Liver (tissue), 3 donors: Measurements from ENCODE around the gene TXN.

Experiments
- CTCF ChIP-seq: fragments of 150-350 bp; IDR thresholded peaks from 2 replicates; pipeline ENCODE4 v1.5.1; 2017; ENCODE audit warnings: improper control_type of control experiment, low read depth, low read length; ENCODE audit not compliant: missing input control
- EGR1 ChIP-seq, 2 donors: IDR thresholded peaks; 2 replicates each; pipeline ENCODE4 v1.6.1; 2016 to 2018; ENCODE audit warnings: antibody characterized with exemption in 2 of 2, low read depth in 2 of 2
- FOXA1 ChIP-seq: IDR thresholded peaks from 2 replicates; pipeline ENCODE4 v1.6.1; 2016; ENCODE audit warnings: antibody characterized with exemption
- HNF4G ChIP-seq: IDR thresholded peaks from 2 replicates; pipeline ENCODE4 v1.6.1; 2016; ENCODE audit warnings: antibody characterized with exemption
- JUND ChIP-seq, 2 donors: IDR thresholded peaks; 2 replicates each; pipeline ENCODE4 v1.6.1; 2016; ENCODE audit warnings: antibody characterized with exemption in 2 of 2
- RAD21 ChIP-seq, 2 donors: IDR thresholded peaks; 2 replicates each; pipeline ENCODE4 v1.6.1; 2016; ENCODE audit warnings: antibody characterized with exemption in 2 of 2, mild to moderate bottlenecking in 2 of 2
- RXRA ChIP-seq, 2 donors: IDR thresholded peaks; 2 replicates each; pipeline ENCODE4 v1.6.1; 2017 to 2018; ENCODE audit warnings: antibody characterized with exemption in 2 of 2, mild to moderate bottlenecking in 1 of 2
- SP1 ChIP-seq: IDR thresholded peaks from 2 replicates; pipeline ENCODE4 v1.6.1; 2018; ENCODE audit warnings: antibody characterized with exemption, mild to moderate bottlenecking
- TAF1 ChIP-seq: conservative IDR thresholded peaks from 2 replicates; pipeline ENCODE4 v1.6.1; 2016; ENCODE audit warnings: antibody characterized with exemption, mild to moderate bottlenecking
- YY1 ChIP-seq: IDR thresholded peaks from 2 replicates; pipeline ENCODE4 v1.6.1; 2016; ENCODE audit warnings: antibody characterized with exemption, mild to moderate bottlenecking
- TF ChIP-seq, protein P1 (sequence below): IDR thresholded peaks from 2 replicates; pipeline ENCODE4 v1.6.1; 2016; ENCODE audit warnings: antibody characterized with exemption
- TF ChIP-seq, protein P2 (sequence below): IDR thresholded peaks from 2 replicates; pipeline ENCODE4 v1.6.1; 2016; ENCODE audit warnings: antibody characterized with exemption, mild to moderate bottlenecking
- TF ChIP-seq, protein P3 (sequence below): IDR thresholded peaks from 2 replicates; pipeline ENCODE4 v1.6.1; 2016; ENCODE audit warnings: antibody characterized with exemption
- donor health status: healthy.
- donor health status: healthy.

- TF ChIP-seq, protein P1, sequence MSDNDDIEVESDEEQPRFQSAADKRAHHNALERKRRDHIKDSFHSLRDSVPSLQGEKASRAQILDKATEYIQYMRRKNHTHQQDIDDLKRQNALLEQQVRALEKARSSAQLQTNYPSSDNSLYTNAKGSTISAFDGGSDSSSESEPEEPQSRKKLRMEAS = no peak
- TF ChIP-seq CTCF (no peak), RAD21 (IDR thresholded peaks at IDR 0.05) (no peak), EGR1 (IDR thresholded peaks at IDR 0.05; ENCODE audit: low read depth in 2 of 2) (no peak), FOXA1 (no peak), YY1 (no peak), RXRA (IDR thresholded peaks at IDR 0.05) (no peak), HNF4G (no peak), SP1 (no peak), TAF1 (no peak), JUND (IDR thresholded peaks at IDR 0.05) (no peak)
- TF ChIP-seq, protein P2, sequence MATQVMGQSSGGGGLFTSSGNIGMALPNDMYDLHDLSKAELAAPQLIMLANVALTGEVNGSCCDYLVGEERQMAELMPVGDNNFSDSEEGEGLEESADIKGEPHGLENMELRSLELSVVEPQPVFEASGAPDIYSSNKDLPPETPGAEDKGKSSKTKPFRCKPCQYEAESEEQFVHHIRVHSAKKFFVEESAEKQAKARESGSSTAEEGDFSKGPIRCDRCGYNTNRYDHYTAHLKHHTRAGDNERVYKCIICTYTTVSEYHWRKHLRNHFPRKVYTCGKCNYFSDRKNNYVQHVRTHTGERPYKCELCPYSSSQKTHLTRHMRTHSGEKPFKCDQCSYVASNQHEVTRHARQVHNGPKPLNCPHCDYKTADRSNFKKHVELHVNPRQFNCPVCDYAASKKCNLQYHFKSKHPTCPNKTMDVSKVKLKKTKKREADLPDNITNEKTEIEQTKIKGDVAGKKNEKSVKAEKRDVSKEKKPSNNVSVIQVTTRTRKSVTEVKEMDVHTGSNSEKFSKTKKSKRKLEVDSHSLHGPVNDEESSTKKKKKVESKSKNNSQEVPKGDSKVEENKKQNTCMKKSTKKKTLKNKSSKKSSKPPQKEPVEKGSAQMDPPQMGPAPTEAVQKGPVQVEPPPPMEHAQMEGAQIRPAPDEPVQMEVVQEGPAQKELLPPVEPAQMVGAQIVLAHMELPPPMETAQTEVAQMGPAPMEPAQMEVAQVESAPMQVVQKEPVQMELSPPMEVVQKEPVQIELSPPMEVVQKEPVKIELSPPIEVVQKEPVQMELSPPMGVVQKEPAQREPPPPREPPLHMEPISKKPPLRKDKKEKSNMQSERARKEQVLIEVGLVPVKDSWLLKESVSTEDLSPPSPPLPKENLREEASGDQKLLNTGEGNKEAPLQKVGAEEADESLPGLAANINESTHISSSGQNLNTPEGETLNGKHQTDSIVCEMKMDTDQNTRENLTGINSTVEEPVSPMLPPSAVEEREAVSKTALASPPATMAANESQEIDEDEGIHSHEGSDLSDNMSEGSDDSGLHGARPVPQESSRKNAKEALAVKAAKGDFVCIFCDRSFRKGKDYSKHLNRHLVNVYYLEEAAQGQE = no peak
- TF ChIP-seq, protein P3, sequence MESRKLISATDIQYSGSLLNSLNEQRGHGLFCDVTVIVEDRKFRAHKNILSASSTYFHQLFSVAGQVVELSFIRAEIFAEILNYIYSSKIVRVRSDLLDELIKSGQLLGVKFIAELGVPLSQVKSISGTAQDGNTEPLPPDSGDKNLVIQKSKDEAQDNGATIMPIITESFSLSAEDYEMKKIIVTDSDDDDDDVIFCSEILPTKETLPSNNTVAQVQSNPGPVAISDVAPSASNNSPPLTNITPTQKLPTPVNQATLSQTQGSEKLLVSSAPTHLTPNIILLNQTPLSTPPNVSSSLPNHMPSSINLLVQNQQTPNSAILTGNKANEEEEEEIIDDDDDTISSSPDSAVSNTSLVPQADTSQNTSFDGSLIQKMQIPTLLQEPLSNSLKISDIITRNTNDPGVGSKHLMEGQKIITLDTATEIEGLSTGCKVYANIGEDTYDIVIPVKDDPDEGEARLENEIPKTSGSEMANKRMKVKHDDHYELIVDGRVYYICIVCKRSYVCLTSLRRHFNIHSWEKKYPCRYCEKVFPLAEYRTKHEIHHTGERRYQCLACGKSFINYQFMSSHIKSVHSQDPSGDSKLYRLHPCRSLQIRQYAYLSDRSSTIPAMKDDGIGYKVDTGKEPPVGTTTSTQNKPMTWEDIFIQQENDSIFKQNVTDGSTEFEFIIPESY = no peak
Observed at GRCh38 chr9:110257956-110258355, 1.6 kb upstream of the TXN start.
